Stimulated activated naive B cell treated with anti-CD40 and anti-IgM and Interleukin-4, amounts not matched to agents 10 μg/mL and 1 μg/mL and 100 μg/mL, for 72 hours (primary cell): ENCODE results near the gene CLMP.

Experiments
- ATAC-seq, 2 donors: fragments of 150-1000 bp; cut with Tn5 transposase; replicated peaks; 2 replicates each; pipeline ENCODE4 v1.10.0; 2021; ENCODE audit warnings: moderate library complexity in 1 of 2
- DNase-seq: peaks from one replicate; pipeline ENCODE4 v3.0.0; 2021
- H3K27ac Mint-ChIP-seq: one replicate; pipeline ENCODE4 v1.8.0; 2022; ENCODE audit warnings: mild to moderate bottlenecking, mixed read lengths
- H3K27me3 Mint-ChIP-seq, 2 donors: one replicate each; pipeline ENCODE4 v1.8.0; 2022; ENCODE audit warnings: mixed read lengths in 2 of 2
- H3K36me3 Mint-ChIP-seq, 2 donors: one replicate each; pipeline ENCODE4 v1.8.0; 2022; ENCODE audit warnings: mixed read lengths in 2 of 2, mild to moderate bottlenecking in 1 of 2
- H3K4me1 Mint-ChIP-seq, 2 donors: one replicate each; pipeline ENCODE4 v1.8.0; 2022; ENCODE audit warnings: mixed read lengths in 2 of 2, mild to moderate bottlenecking in 1 of 2
- H3K4me3 Mint-ChIP-seq, 2 donors: one replicate each; pipeline ENCODE4 v1.8.0; 2022; ENCODE audit warnings: mild to moderate bottlenecking in 2 of 2, mixed read lengths in 2 of 2, moderate library complexity in 1 of 2
- H3K9me3 Mint-ChIP-seq, 2 donors: one replicate each; pipeline ENCODE4 v1.8.0; 2022; ENCODE audit warnings: mixed read lengths in 2 of 2, mild to moderate bottlenecking in 1 of 2

CLMP gene, protein sequence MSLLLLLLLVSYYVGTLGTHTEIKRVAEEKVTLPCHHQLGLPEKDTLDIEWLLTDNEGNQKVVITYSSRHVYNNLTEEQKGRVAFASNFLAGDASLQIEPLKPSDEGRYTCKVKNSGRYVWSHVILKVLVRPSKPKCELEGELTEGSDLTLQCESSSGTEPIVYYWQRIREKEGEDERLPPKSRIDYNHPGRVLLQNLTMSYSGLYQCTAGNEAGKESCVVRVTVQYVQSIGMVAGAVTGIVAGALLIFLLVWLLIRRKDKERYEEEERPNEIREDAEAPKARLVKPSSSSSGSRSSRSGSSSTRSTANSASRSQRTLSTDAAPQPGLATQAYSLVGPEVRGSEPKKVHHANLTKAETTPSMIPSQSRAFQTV

DNA sequence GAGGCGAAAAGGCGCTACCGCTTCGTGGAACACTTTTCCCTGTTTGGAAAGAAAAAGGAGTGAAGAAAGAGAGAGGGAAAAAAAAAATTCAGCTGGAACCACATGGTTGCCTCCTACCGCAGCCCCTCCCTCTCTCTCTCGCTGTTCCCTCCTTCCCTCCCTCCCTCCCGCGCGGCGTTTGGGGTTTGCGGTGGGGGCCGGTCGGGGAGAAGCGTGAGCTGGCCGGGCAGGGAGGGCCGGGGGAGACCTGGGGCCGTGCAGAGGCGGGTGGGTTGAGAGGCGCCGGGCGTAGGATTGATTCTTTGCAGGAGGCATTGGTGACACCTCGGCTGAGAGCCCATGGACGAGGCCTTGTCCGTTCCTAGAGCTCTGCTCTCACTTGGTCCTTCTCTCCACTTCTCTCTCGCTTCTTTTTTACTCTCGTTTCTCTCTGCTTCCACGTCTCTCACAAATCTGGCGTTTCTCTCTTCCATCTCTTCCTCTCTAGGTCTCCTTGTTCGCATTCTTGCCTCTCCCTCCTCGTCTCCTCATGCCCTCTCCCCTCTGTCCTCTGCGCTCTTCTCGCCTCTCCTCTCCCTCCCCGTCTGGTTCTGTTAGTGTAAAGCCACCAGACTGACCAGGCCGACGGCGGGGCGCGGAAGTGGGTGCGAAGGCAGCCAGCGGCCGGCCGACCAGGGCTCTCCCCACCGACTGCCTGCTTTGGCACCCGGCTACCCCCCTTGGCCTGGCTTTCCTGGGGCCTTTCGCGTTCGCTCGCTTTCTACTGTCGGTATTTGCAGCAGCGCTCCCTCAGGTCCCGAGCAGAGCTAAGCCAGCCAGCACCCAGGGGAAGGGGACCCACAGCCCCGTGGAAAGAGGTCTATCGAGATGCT, at the start of gene CLMP:
Gene CLMP (minus strand): TSS at position 61 of the 872 bp plus-strand sequence. CDS start 308 bp downstream, outside the sequence.
- Mint-ChIP-seq H3K27me3 (peaks cover 58 to 71% of the 10 kb centered on the region in 2 donors), H3K4me1 (peaks cover 4 to 10% of the 10 kb centered on the region in 2 donors), H3K27ac (peak within 1 kb of the TSS; percentile 1), H3K4me3 (peak within 1 kb of the TSS; percentile 42 to 59), H3K9me3 (no peaks in the 10 kb centered on the region), H3K36me3 (no peaks in the 10 kb centered on the region)
- DNase-seq (no peak), ATAC-seq (peak; percentile 20 to 29)

DNA sequence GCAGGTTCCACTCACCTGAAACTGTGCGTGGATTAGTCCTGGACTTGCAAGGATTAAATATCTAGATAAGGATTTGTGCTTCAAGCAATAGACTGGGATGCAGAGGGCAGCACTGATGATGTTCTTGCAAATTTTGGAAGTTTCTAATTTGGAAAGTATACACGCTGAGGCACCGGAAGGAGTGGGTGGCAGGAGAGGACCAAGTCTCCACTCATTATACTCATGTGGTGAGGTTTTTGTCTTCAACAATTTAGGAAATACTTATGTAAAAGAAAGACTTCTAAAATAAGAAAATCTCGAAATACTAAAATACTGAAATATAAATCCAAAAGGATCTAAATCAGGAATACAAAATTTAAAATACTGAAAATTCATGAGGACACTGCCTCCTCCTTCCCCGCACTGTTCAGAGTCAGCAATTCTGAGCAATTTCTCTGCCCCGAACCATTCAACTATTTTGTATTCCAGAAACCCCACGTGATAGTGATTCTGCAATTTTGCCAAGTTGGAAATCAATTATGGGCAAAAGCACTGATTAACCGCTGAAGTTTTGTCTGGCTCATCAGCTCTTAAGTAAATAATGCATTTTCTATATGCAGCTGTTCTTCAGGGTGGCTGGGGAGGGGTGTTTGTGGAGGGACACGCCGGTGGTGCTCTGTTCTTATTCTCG, 47.0 kb upstream of the CLMP start:
- no peak overlapping the region for H3K27ac Mint-ChIP-seq
- no peak for ATAC-seq
- DNase-seq: no peak
- H3K4me3 Mint-ChIP-seq: no peak overlapping the region
- H3K36me3 Mint-ChIP-seq: no peaks in the 10 kb centered on the region
- peaks cover 0 to 9% of the 10 kb centered on the region in 2 donors for H3K27me3 Mint-ChIP-seq
- peaks cover 0 to 3% of the 10 kb centered on the region in 2 donors for H3K4me1 Mint-ChIP-seq
- H3K9me3 Mint-ChIP-seq: no peaks in the 10 kb centered on the region

DNA sequence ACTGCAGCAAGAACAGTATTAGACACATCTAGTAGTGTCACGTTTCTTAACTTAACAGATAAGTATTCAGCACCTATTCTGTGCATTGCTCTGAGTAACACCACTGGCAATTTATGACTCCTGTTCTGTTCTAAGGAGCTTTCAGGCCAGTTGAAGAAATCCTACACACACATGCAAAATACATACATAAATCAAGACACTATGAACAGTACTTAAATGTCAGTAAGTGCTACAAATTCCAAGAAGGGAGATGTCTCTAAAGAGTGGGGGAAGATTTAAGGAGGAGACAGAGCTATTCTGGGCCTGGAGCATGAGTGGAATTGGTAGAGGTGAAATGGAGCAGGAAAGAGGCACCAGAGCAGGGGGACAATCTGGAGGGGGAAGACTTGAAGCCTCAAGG, 46.2 kb upstream of the CLMP start:
- Mint-ChIP-seq H3K27ac (no peak overlapping the region), H3K27me3 (peaks cover 0 to 6% of the 10 kb centered on the region in 2 donors), H3K9me3 (no peaks in the 10 kb centered on the region), H3K36me3 (no peaks in the 10 kb centered on the region), H3K4me1 (no peaks in the 10 kb centered on the region), H3K4me3 (no peak overlapping the region)
- DNase-seq (no peak), ATAC-seq (no peak)

DNA sequence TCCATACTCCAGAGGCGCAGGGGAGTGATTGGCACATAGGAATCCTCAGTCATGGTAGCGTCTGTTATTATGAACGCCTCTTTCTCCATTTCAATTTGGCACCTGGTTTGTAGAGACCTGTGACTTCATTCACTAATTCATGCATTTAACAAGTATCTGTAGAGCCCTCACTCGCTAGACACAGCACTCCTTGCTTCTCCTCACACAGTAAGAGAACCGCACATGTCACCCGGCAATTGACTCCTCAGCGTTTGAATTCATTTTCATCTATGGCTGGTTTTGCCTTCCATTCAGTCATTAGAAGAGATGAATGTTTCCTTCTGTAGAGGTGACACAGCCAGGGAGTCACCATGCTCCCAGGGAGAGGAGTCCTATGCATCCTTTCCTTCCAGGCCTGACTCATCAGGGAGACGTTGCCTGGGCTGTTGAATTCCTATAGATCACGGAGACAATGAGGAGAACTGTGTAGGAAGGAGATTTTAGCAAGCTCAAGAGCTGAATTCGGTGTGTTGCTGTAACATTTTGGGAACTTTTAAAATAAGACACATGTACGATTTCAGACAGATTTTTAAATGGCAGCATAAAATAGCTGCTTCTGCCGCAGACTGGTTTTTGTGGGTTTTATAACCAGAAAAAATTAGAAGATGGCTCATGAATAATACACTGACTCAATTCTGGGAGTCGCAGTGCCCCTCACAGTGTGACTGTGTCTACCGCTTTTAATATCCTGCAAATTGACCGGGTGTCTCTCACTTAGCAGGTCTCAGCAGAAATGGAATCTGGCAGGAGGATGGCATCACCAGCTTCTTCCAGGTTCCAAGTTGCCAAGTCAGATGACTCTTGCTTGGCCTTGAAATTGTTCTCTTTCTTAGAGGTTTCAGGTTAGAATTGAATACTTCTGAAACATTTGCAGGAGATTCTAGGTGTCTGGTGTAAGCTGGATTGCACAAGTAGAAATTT, 44.4 kb upstream of the CLMP start:
- no peak for DNase-seq
- H3K36me3 Mint-ChIP-seq: no peaks in the 10 kb centered on the region
- no peaks in the 10 kb centered on the region for H3K9me3 Mint-ChIP-seq
- peaks cover 0 to 6% of the 10 kb centered on the region in 2 donors for H3K27me3 Mint-ChIP-seq
- H3K27ac Mint-ChIP-seq: no peak overlapping the region
- H3K4me1 Mint-ChIP-seq: no peaks in the 10 kb centered on the region
- ATAC-seq: no peak
- H3K4me3 Mint-ChIP-seq: no peak overlapping the region

DNA sequence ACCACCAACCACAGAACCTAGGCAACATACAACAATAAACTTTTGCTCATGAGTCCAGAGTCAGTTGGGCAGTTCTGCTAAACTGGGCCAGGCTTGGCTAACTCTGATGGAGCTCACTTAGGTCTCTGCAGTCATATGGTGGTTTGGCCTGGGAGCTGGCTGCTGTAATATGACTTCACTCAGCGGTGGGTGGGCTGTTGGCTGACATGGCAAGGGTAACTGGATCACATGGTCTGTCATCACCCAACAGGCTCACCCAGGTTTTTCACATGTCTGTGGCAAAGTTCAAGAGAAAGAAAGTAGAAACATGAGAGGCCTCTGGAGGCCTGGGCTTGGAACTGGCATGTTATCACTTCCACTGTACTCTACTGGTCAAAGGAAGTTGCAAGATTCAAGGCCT, 43.2 kb upstream of the CLMP start:
- no peak overlapping the region for H3K4me3 Mint-ChIP-seq
- no peak overlapping the region for H3K27ac Mint-ChIP-seq
- peaks cover 0 to 6% of the 10 kb centered on the region in 2 donors for H3K27me3 Mint-ChIP-seq
- ATAC-seq: no peak
- H3K36me3 Mint-ChIP-seq: no peaks in the 10 kb centered on the region
- no peaks in the 10 kb centered on the region for H3K9me3 Mint-ChIP-seq
- DNase-seq: no peak
- peaks cover 4 to 5% of the 10 kb centered on the region in 2 donors for H3K4me1 Mint-ChIP-seq

DNA sequence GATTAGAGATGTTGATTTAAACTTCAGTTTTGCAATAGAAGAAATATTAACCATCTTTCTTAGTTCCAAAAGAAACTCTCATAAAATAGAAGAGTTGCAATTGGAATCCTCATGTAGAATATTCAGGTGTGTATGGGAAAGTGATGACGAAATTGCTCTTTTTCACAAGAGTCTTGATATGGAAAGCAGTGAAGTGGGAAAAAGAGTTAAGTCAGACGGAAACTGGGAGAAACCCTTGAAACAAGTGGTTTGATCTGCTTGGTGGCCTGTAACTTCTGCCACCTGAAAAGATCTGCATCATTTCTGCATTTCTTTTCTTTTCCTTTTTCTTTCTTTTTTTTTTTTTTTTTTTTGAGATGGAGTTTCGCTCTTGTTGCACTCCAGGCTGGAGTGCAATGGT, 41.8 kb upstream of the CLMP start:
- Mint-ChIP-seq H3K4me1 (peaks cover 6 to 11% of the 10 kb centered on the region in 2 donors), H3K9me3 (no peaks in the 10 kb centered on the region), H3K27ac (no peak overlapping the region), H3K4me3 (no peak overlapping the region), H3K36me3 (no peaks in the 10 kb centered on the region), H3K27me3 (peaks cover 0 to 6% of the 10 kb centered on the region in 2 donors)
- DNase-seq (no peak), ATAC-seq (no peak)

DNA sequence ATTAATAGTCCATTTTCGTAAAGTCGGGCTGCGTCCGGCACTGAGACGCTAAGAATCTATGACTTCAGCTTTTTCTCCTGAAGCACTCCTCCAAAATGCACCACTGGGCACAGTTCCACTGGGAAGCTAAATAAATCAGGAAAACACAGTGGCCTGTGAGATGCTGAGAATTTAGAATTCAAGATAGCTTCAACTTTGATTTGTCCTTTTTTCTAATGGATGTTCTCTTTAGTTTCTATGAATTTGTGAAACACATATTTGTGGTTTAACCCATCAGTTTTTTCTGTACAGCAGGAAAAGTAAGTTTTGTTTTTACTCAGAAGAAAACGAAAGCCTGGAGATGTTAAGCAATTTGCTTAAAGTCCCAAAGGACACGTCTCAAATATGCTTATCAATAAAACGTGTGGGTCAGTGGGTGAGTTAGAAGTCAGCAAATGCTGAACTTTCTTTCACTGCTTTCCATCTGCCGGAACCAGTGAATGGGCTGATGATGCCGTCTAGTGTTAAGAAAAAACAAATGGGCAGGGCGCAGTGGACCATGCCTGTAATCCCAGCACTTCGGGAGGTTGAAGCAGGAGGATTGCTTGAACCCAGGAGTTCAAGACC, 40.7 kb upstream of the CLMP start:
- H3K4me1 Mint-ChIP-seq: peaks cover 6 to 11% of the 10 kb centered on the region in 2 donors
- no peaks in the 10 kb centered on the region for H3K9me3 Mint-ChIP-seq
- H3K27me3 Mint-ChIP-seq: peaks cover 0 to under 1% of the 10 kb centered on the region in 2 donors
- ATAC-seq (no peak), DNase-seq (no peak)
- no peaks in the 10 kb centered on the region for H3K36me3 Mint-ChIP-seq
- H3K4me3 Mint-ChIP-seq: no peak overlapping the region
- H3K27ac Mint-ChIP-seq: no peak overlapping the region

DNA sequence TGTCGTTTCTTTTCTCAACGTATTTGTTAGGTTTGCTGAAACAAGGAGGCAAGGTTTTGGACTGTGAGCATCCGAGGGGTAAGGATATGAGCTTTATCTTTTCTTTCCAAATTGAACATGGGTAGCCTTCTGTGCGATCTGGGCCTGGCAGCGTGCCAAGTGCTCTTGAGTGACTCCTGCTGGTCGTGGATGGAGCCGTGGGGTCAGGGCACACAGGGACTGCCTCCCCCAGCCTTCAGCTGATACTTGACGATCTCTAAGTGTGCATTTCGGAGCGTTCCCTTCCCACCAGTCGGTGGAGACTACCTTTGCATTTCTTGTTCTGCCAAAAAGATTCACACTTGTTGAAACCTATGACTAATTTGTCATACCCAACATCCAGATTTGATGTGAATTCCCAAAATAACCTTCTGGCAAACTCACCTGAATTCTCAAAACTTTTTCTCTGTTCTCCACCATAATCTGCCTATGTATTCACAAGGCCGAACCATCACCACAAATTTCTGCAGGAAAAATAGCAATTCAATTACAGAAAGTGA, 40.1 kb upstream of the CLMP start:
- H3K4me3 Mint-ChIP-seq: no peak overlapping the region
- H3K36me3 Mint-ChIP-seq: no peaks in the 10 kb centered on the region
- H3K27ac Mint-ChIP-seq: no peak overlapping the region
- ATAC-seq (no peak), DNase-seq (peak; percentile 13)
- H3K27me3 Mint-ChIP-seq: peaks cover 6% of the 10 kb centered on the region in 2 donors
- no peaks in the 10 kb centered on the region for H3K9me3 Mint-ChIP-seq
- H3K4me1 Mint-ChIP-seq: peaks cover 6 to 11% of the 10 kb centered on the region in 2 donors

DNA sequence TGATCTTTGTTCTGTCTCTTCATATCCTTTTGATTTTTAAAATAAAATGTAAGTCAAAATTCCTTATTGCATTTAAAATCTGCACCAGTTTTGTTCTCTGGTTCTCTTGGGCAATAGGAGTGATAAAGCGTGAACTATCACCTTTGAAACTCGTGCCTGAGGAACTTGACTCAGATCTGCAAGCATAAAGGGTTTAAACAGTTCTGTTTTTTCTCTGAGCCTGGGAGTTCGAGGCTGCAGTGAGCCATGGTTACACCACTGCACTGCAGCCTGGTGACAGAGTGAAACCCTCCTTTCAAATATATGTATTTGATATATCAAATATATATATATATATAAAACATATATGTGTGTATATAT, 38.9 kb upstream of the CLMP start:
- Mint-ChIP-seq H3K27me3 (peaks cover 6% of the 10 kb centered on the region in 2 donors), H3K4me3 (no peak overlapping the region), H3K36me3 (no peaks in the 10 kb centered on the region), H3K9me3 (no peaks in the 10 kb centered on the region), H3K4me1 (peaks cover 6 to 11% of the 10 kb centered on the region in 2 donors), H3K27ac (no peak overlapping the region)
- no peak for DNase-seq
- ATAC-seq: no peak

DNA sequence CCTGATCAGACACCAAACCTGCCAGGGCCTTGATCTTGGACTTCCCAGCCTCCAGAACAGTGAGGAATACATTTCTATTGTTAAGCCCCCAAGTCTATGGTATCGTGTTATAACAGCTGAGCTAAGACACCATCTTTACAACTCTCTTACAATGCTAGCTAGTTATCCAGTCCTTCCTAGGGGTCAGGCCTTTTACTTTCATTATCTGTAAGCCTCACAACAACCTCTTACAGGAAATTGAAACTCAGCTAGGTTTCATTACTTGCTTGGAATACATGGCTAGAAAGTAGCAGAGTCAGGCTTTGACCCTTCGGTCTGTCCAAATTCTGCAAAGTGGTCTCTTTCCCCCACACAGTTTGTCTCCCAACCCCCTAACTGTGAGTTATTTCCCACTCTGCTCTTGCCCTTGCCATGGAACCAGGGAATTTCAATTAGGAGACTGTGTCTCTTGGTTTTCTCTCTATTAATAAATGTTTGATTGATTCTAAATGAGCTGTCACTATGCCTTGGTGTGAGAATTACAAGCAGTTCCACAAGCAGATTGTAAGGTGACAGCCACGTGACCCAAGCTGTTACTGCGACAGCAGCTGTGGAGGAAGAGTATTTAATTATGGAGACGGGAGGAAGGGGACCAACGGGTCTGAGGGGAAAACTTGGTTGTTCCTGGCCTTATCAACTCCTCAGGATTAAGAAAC, 38.4 kb upstream of the CLMP start:
- peaks cover 6 to 11% of the 10 kb centered on the region in 2 donors for H3K4me1 Mint-ChIP-seq
- no peak overlapping the region for H3K4me3 Mint-ChIP-seq
- ATAC-seq: peak; percentile 48 to 66
- no peak overlapping the region for H3K27ac Mint-ChIP-seq
- DNase-seq: no peak
- no peaks in the 10 kb centered on the region for H3K36me3 Mint-ChIP-seq
- H3K27me3 Mint-ChIP-seq: peaks cover 6% of the 10 kb centered on the region in 2 donors
- H3K9me3 Mint-ChIP-seq: no peaks in the 10 kb centered on the region

DNA sequence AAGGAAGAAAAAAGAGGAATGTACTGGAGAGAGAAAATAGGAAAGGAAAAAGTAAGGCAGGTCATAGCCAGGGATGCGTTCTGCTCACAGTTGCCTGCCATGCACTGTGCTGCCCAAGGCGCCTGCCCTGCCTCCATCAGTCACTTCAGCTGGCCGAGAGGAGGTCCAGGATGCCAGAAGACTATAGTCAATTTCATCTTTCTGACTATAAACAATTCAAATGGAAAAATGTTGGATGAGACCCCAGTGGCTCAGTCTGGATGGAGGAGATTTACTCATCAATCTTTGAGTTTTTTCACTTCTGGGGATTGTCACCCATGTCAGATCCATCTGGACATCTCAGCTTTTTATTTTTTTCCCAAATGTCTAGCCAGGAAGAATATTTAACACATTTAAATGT, 36.7 kb upstream of the CLMP start:
- Mint-ChIP-seq H3K4me1 (peaks cover 6 to 11% of the 10 kb centered on the region in 2 donors), H3K27me3 (peaks cover 6% of the 10 kb centered on the region in 2 donors), H3K4me3 (no peak overlapping the region), H3K9me3 (no peaks in the 10 kb centered on the region), H3K36me3 (no peaks in the 10 kb centered on the region), H3K27ac (no peak overlapping the region)
- ATAC-seq: no peak
- no peak for DNase-seq

DNA sequence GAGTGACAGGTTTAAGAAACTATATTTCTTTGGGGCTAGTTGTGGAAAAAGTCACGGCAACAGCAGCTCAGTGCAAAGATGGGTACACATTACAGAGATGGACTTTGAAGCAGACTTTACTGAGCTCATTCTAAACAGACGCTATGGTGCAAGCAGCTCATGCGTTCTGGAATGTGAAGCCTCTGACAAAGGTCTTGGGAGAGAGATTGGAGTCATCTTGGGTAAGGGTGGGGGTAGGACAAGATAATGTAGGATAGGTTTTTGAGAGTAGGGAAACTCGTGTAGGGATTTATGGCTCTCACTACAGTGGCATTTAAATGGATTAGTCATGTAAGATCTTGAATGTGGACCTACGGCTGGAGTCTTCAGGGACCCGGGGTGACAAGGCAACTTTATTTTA, 36.2 kb upstream of the CLMP start:
- H3K4me3 Mint-ChIP-seq: no peak overlapping the region
- no peak for ATAC-seq
- H3K36me3 Mint-ChIP-seq: no peaks in the 10 kb centered on the region
- H3K9me3 Mint-ChIP-seq: no peaks in the 10 kb centered on the region
- H3K4me1 Mint-ChIP-seq: peaks cover 6 to 11% of the 10 kb centered on the region in 2 donors
- no peak overlapping the region for H3K27ac Mint-ChIP-seq
- DNase-seq: no peak
- peaks cover 6 to 7% of the 10 kb centered on the region in 2 donors for H3K27me3 Mint-ChIP-seq
